Heart right ventricle (tissue), 16 donors: ENCODE measurements around the gene NF1. TPM values are rescaled to one million over a fixed set of nuclear protein-coding genes. Genes with fewer than 3 reads are reported as not detected.
"Not testable (repeated sequence)": the region's sequence is repeated elsewhere in the genome, so short reads cannot be mapped to it uniquely, and the experiment has no call there.

Experiments used
- ATAC-seq, 8 donors: fragments of 200-7000 bp; cut with Tn5 transposase; one replicate each; pipeline ENCODE4 v1.9.1; 2020; ENCODE audit warnings: mild to moderate bottlenecking in 8 of 8, moderate library complexity in 8 of 8, moderate number of reproducible peaks in 1 of 8
- DNase-seq, 2 donors: peaks; one replicate each; pipeline ENCODE4 v3.0.0-alpha.2; 2020
- H3K27ac ChIP-seq, 10 donors: fragments of 200-600 bp; sonication (generic) in 2 of 10; one replicate each; pipeline versions ENCODE4 v1.5.0 to v1.8.0; 2020 to 2022; ENCODE audit warnings: mild to moderate bottlenecking in 3 of 10
- H3K27me3 ChIP-seq, 7 donors: fragments of 200-600 bp; one replicate each; pipeline ENCODE4 v1.8.0; 2021 to 2022; ENCODE audit warnings: mild to moderate bottlenecking in 2 of 7
- H3K36me3 ChIP-seq, 9 donors: fragments of 200-600 bp; sonication (generic) in 1 of 9; one replicate each; pipeline versions ENCODE4 v1.5.0 to v1.8.0; 2020 to 2022; ENCODE audit warnings: mild to moderate bottlenecking in 2 of 9
- H3K4me1 ChIP-seq, 9 donors: fragments of 200-600 bp; sonication (generic) in 1 of 9; one replicate each; pipeline versions ENCODE4 v1.5.0 to v1.8.0; 2020 to 2022; ENCODE audit warnings: mild to moderate bottlenecking in 4 of 9
- H3K4me3 ChIP-seq, 10 donors: fragments of 200-600 bp; sonication (generic) in 2 of 10; one replicate each; pipeline versions ENCODE4 v1.5.0 to v1.8.0; 2020 to 2022; ENCODE audit warnings: mild to moderate bottlenecking in 7 of 10, moderate library complexity in 2 of 10
- H3K9me3 ChIP-seq, 11 donors: fragments of 200-600 bp in 10 of 11; sonication (generic) in 2 of 11; one replicate each; pipeline versions ENCODE4 v1.5.0 to v1.8.0; 2013 to 2022; ENCODE audit warnings: mild to moderate bottlenecking in 2 of 11, control low read depth in 1 of 11, moderate library complexity in 1 of 11
- CTCF ChIP-seq, 9 donors: fragments of 200-600 bp; sonication (generic) in 2 of 9; IDR thresholded peaks; one replicate each; pipeline versions ENCODE4 v1.5.0 to v1.8.0; 2021 to 2022; ENCODE audit warnings: antibody characterized with exemption in 9 of 9, mild to moderate bottlenecking in 5 of 9, moderate library complexity in 1 of 9
- WGBS, 2 donors: extraction: QIAGEN DNeasy Blood & Tissue Kit; methylation state at CpG; one replicate each; pipeline ENCODE4 v1.1.7; 2013; ENCODE audit warnings: inconsistent platforms in 1 of 2; 5-methylcytosine and 5-hydroxymethylcytosine counted together
- intact Hi-C, 10 donors: fragments of 100-400 bp; cut with DNase I; formaldehyde crosslinking; loops; one replicate each; pipeline versions ENCODE4 v1.11.1 to v1.14.2; 2022
- polyA plus RNA-seq, 2 donors: library from polyadenylated mRNA; stranded (reverse); fragments of 200-250 nt; gene quantifications; one replicate each; pipeline ENCODE4 v1.2.3, GENCODE V29; 2013
- total RNA-seq, 10 donors: library from RNA; stranded (reverse); fragmentation: NEBNext Ultra II Directional in 3 of 10; extraction: Animal tissue kit (Norgen Biotek cat#: 25700) in 3 of 10; gene quantifications; one replicate each; pipeline versions ENCODE4 v1.2.1 to v1.2.4, GENCODE V29; 2021 to 2023
- donor health status: Arrhythmogenic right ventricular cardiomyopathy.
- donor health status: ischemic (EF 13 %, LVEDD 7.1; RV severe dilation, severe dysfunction).
- donor health status: healthy with polysubstance abuse.
- donor health status: DM: no; HTN: yes; CAD: no.
- donor health status: DM: no; HTN: no; CAD: no.
- donor health status: ischemic (EF 25% LVEDD 6.9; RV normal size, moderate dysfunction).
- donor health status: ischemic (EF 25% LVEDD 5.7; RV mildly dilated, moderate dysfunction).
- donor health status: healthy.
- donor health status: DM: yes; HTN: yes; CAD: no.
- donor health status: Ischemic cardiomyopathy.
- donor health status: ischemic (EF 35%, LVEDD 5.7; RV mildly dilated, moderate dysfunction).
- donor health status: nonischemic (EF 11% LVEDD 7.7; RV severe dilation, severe dysfunction).
- donor health status: DM: yes; HTN: yes; CAD: no.
- donor health status: PGD.
- donor health status: ischemic (EF 29% LVEDD 5.4; RV normal size, mild dysfunction).
- donor health status: nonischemic (EF 23%, LVEDD 6.1; RV moderate dilation, normal function).

The NF1 gene
- total and polyA plus RNA-seq, 12 donors, result 4.2 to 71.0 (median 54.6) TPM

- Histone ChIP-seq H3K27me3 (no peaks in the 10 kb centered on the region), H3K4me1 (peaks cover 0 to 52% (median 0%) of the 10 kb centered on the region in 9 donors), H3K36me3 (peaks cover 0 to 19% (median 6%) of the 10 kb centered on the region in 9 donors), H3K4me3 (peak overlapping the region in 2 of 10 donors; percentile 12 to 57), H3K9me3 (no peaks in the 10 kb centered on the region), H3K27ac (peak overlapping the region in 2 of 10 donors; percentile 15 to 89)
- DNase-seq (no peak), ATAC-seq (no peak)
- intact Hi-C loops, result no loop called here
- WGBS, 2 donors, result 82 to 90% methylated on average over 7 of the region's 7 CpGs
- TF ChIP-seq CTCF (IDR thresholded peaks at IDR 0.05), result no peak
Observed at GRCh38 chr17:31310886-31311285, 216.1 kb downstream of the NF1 start.

GRCh38 chr17:31311526-31311925 lies 216.7 kb downstream of the NF1 start:
- ATAC-seq (no peak), DNase-seq (no peak)
- 81 to 85% methylated on average over 3 of the region's 3 CpGs for WGBS, 2 donors
- TF ChIP-seq CTCF (IDR thresholded peaks at IDR 0.05), result no peak
- Histone ChIP-seq H3K27me3 (no peaks in the 10 kb centered on the region), H3K4me3 (peak overlapping the region in 5 of 10 donors; percentile 2 to 57 (median 12)), H3K36me3 (peaks cover 0 to 13% (median 1%) of the 10 kb centered on the region in 9 donors), H3K9me3 (no peaks in the 10 kb centered on the region), H3K27ac (peak overlapping the region in 1 of 10 donors; percentile 89), H3K4me1 (peaks cover 0 to 54% (median 0%) of the 10 kb centered on the region in 9 donors)
- intact Hi-C loops, result no loop called here

- ATAC-seq, H3K9me3 ChIP-seq, H3K36me3 ChIP-seq, H3K27me3 ChIP-seq, DNase-seq, intact Hi-C loops: not testable (repeated sequence)
- Histone ChIP-seq H3K27ac (peak overlapping the region in 1 of 10 donors; percentile 89), H3K4me1 (peaks cover 0 to 52% (median 0%) of the 10 kb centered on the region in 9 donors), H3K4me3 (peak overlapping the region in 5 of 10 donors; percentile 2 to 57 (median 20))
- 74 to 83% methylated on average over 7 of the region's 7 CpGs for WGBS, 2 donors
Observed at GRCh38 chr17:31312223-31312622, 217.4 kb downstream of the NF1 start.

- ATAC-seq (no peak), DNase-seq (no peak)
- H3K36me3 ChIP-seq, result peaks cover 0 to 5% (median 0%) of the 10 kb centered on the region in 9 donors
- H3K9me3 ChIP-seq, result no peaks in the 10 kb centered on the region
- intact Hi-C loops, result no loop called here
- H3K4me1 ChIP-seq, result peaks cover 0 to 44% (median 7%) of the 10 kb centered on the region in 9 donors
- peak within 1 kb of the TSS in 3 of 10 donors; percentile 17 to 89 (median 39) for H3K27ac ChIP-seq
- H3K4me3 ChIP-seq, result peak within 1 kb of the TSS in 6 of 10 donors; percentile 10 to 57 (median 24)
- WGBS, 2 donors, result 78 to 88% methylated on average over 3 of the region's 3 CpGs
- TF ChIP-seq CTCF (IDR thresholded peaks at IDR 0.05), result no peak
- H3K27me3 ChIP-seq, result no peaks in the 10 kb centered on the region
Observed at GRCh38 chr17:31313982-31314781, 219.4 kb downstream of the NF1 start, which contains the start of gene EVI2B. TSS of gene EVI2B (minus strand) at chr17:31314054. CDS start at chr17:31305609, 8,445 bp downstream.

GRCh38 chr17:31314782-31315100 lies 220.0 kb downstream of the NF1 start:
- Histone ChIP-seq H3K27me3 (no peaks in the 10 kb centered on the region), H3K9me3 (no peaks in the 10 kb centered on the region), H3K27ac (peak overlapping the region in 3 of 10 donors; percentile 17 to 89 (median 23)), H3K4me1 (peaks cover 0 to 43% (median 7%) of the 10 kb centered on the region in 9 donors), H3K36me3 (peaks cover 0 to 5% (median 0%) of the 10 kb centered on the region in 9 donors), H3K4me3 (peak overlapping the region in 1 of 10 donors; percentile 57)
- WGBS, 2 donors, result 95% methylated on average over 3 of the region's 3 CpGs
- intact Hi-C loops, result no loop called here
- DNase-seq (no peak), ATAC-seq (no peak)
- no peak for TF ChIP-seq CTCF (IDR thresholded peaks at IDR 0.05)
